CD14-positive monocyte (primary cell): ENCODE results near the gene CMTM5. TPM values are rescaled to one million over a fixed set of nuclear protein-coding genes. Genes with fewer than 3 reads are reported as not detected.

ENCODE experiments used
- DNase-seq, 3 donors: peaks; one replicate each; pipeline ENCODE4 v3.0.0-alpha.2; 2011 to 2022
- H2AFZ ChIP-seq: 2 replicates; pipeline ENCODE4 v1.6.0; 2012; ENCODE audit warnings: mild to moderate bottlenecking, low read depth, low read length, inconsistent platforms; ENCODE audit not compliant: insufficient read depth, poor library complexity, severe bottlenecking
- H3K27ac ChIP-seq, 2 donors: 1 replicate in 1 of 2; 2 replicates in 1 of 2; pipeline ENCODE4 v1.5.1; 2012 to 2013; ENCODE audit warnings: low read length in 2 of 2, control low read depth in 1 of 2, inconsistent platforms in 1 of 2, low read depth in 1 of 2, mild to moderate bottlenecking in 1 of 2
- H3K27me3 ChIP-seq, 2 donors: one replicate each; pipeline versions ENCODE4 v1.6.0 to v1.6.1; 2011 to 2013; ENCODE audit warnings: low read length in 2 of 2; ENCODE audit not compliant: control insufficient read depth in 2 of 2, insufficient read depth in 2 of 2
- H3K36me3 ChIP-seq, 2 donors: replicated peaks in 1 of 2; 1 replicate in 1 of 2; 2 replicates in 1 of 2; pipeline versions ENCODE4 v1.5.1 to v1.6.1; 2012 to 2013; ENCODE audit warnings: low read length in 2 of 2, control low read depth in 1 of 2, inconsistent platforms in 1 of 2, mild to moderate bottlenecking in 1 of 2; ENCODE audit not compliant: insufficient read depth in 2 of 2, control insufficient read depth in 1 of 2
- H3K4me1 ChIP-seq, 2 donors: 1 replicate in 1 of 2; 2 replicates in 1 of 2; pipeline versions ENCODE4 v1.5.1 to v1.6.1; 2012 to 2013; ENCODE audit warnings: low read length in 2 of 2, control low read depth in 1 of 2, inconsistent platforms in 1 of 2, mild to moderate bottlenecking in 1 of 2, moderate library complexity in 1 of 2; ENCODE audit not compliant: insufficient read depth in 2 of 2, control insufficient read depth in 1 of 2
- H3K4me2 ChIP-seq: replicated peaks from 2 replicates; pipeline ENCODE3; 2012; ENCODE audit warnings: low read length, moderate library complexity, mild to moderate bottlenecking; ENCODE audit not compliant: poor library complexity, severe bottlenecking; ENCODE audit errors: extremely low read depth
- H3K4me3 ChIP-seq, 3 experiments: fragments of 200-600 bp in 1 of 3; sonication (generic) in 1 of 3; replicated peaks in 1 of 3; 1 replicate in 2 of 3; 2 replicates in 1 of 3; pipeline ENCODE4 v1.5.1; 2011 to 2013; ENCODE audit warnings: low read length in 3 of 3, mild to moderate bottlenecking in 3 of 3, control low read depth in 2 of 3, low read depth in 2 of 3, inconsistent platforms in 1 of 3, moderate library complexity in 1 of 3
- H3K79me2 ChIP-seq: 2 replicates; pipeline ENCODE4 v1.6.0; 2012; ENCODE audit warnings: mild to moderate bottlenecking, control low read depth, inconsistent platforms, low read length, moderate library complexity; ENCODE audit not compliant: insufficient read depth
- H3K9ac ChIP-seq: 2 replicates; pipeline ENCODE4 v1.6.0; 2017; ENCODE audit warnings: low read length, mild to moderate bottlenecking; ENCODE audit not compliant: insufficient read depth, poor library complexity, severe bottlenecking
- H3K9me3 ChIP-seq, 2 donors: replicated peaks in 1 of 2; 1 replicate in 1 of 2; 2 replicates in 1 of 2; pipeline versions ENCODE4 v1.5.1 to v1.6.1; 2012 to 2013; ENCODE audit warnings: low read length in 2 of 2, control low read depth in 1 of 2; ENCODE audit not compliant: control insufficient read depth in 1 of 2, insufficient read depth in 1 of 2
- H4K20me1 ChIP-seq: 2 replicates; pipeline ENCODE4 v1.6.0; 2012; ENCODE audit warnings: mild to moderate bottlenecking, low read length, control low read depth, moderate library complexity; ENCODE audit not compliant: insufficient read depth
- H3K27ac Mint-ChIP-seq, 7 donors: one replicate each; pipeline ENCODE4 v1.8.0; 2020; ENCODE audit warnings: mild to moderate bottlenecking in 7 of 7, mixed read lengths in 7 of 7, moderate library complexity in 6 of 7, inconsistent platforms in 2 of 7
- H3K27me3 Mint-ChIP-seq, 3 donors: one replicate each; pipeline ENCODE4 v1.8.0; 2021 to 2022; ENCODE audit warnings: low read depth in 3 of 3, mild to moderate bottlenecking in 3 of 3, mixed read lengths in 3 of 3, moderate library complexity in 3 of 3, inconsistent platforms in 1 of 3
- H3K36me3 Mint-ChIP-seq, 2 donors: one replicate each; pipeline ENCODE4 v1.8.0; 2020; ENCODE audit warnings: mixed read lengths in 2 of 2, inconsistent platforms in 1 of 2, mild to moderate bottlenecking in 1 of 2
- H3K4me1 Mint-ChIP-seq: one replicate; pipeline ENCODE4 v1.8.0; 2020; ENCODE audit warnings: mild to moderate bottlenecking, mixed read lengths
- H3K4me3 Mint-ChIP-seq, 2 donors: one replicate each; pipeline ENCODE4 v1.8.0; 2020; ENCODE audit warnings: mild to moderate bottlenecking in 2 of 2, mixed read lengths in 2 of 2, moderate library complexity in 1 of 2
- H3K9me3 Mint-ChIP-seq, 7 donors: one replicate each; pipeline ENCODE4 v1.8.0; 2020 to 2022; ENCODE audit warnings: mixed read lengths in 7 of 7, mild to moderate bottlenecking in 6 of 7, moderate library complexity in 6 of 7, inconsistent platforms in 2 of 7
- CTCF ChIP-seq: fragments of 200-600 bp; IDR thresholded peaks from one replicate; pipeline ENCODE4 v1.8.0; 2022; ENCODE audit warnings: antibody characterized with exemption, mild to moderate bottlenecking
- WGBS: methylation state at CpG from one replicate; pipeline ENCODE4 v1.1.5; 2013; ENCODE audit warnings: missing lambda C conversion rate; ENCODE audit not compliant: insufficient coverage; 5-methylcytosine and 5-hydroxymethylcytosine counted together
- intact Hi-C, 2 donors: fragments of 100-400 bp; cut with micrococcal nuclease; formaldehyde crosslinking; loops; one replicate each; pipeline versions ENCODE4 v1.15.0 to v1.15.1; 2023
- polyA plus RNA-seq, 3 donors: library from polyadenylated mRNA; depleted of rRNA in 1 of 3; unstranded in 2 of 3; stranded (reverse) in 1 of 3; fragments of 300-500 nt in 2 of 3; fragments of >200 nt in 1 of 3; fragmentation: Illumina TruSeq in 2 of 3; gene quantifications; 1 replicate in 2 of 3; 2 replicates in 1 of 3; pipeline ENCODE4 v1.2.3, GENCODE V29; 2012 to 2021

Gene CMTM5
- polyA plus RNA-seq, 3 donors = 0.93 to 1.1 TPM; not detected in 1

DNA sequence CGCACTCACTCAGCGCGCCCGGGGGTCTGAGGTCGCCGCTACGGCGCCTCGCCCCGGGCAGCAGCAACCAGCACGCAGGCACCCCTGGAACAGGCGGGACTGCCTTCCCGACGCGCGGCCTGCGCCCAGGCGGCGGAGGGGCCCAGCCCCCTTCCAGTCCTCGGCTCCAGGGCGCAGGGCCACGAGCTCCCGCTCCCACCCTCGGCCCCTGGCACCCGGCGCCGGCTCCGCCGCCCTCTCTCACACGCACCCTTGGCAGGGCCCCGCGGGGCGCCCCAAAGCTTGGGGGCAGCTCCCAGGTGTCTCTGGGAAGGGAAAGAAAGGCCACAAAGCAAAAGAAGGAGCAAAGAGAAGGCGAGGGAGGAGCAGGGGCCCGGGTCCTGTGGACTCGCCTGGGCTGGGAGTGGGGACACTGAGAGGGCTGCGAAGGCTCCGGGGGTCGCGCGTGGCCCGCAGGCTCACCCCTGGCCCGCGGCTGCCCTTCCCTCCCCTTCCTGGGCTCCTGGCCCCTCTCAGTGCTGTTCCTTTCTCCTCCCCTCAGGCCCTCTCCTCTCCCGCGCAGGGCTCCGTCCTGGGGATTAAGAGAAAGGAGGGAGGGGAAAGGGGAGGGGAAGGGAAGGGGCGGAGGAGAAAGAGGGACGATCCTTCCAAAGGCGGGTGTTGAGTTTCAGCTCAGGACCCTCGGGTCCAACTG lies 11.0 kb upstream of the CMTM5 start:
- H2AFZ ChIP-seq = no peak overlapping the region
- no peaks in the 10 kb centered on the region for H3K9me3 ChIP-seq
- H3K4me3 ChIP-seq = no peak overlapping the region
- Mint-ChIP-seq H3K4me3 (no peak overlapping the region), H3K9me3 (peaks cover 0 to 10% (median 0%) of the 10 kb centered on the region in 7 donors), H3K4me1 (peaks cover 2% of the 10 kb centered on the region), H3K27me3 (peaks cover 44 to 60% (median 54%) of the 10 kb centered on the region in 3 donors), H3K36me3 (peaks cover 0 to 2% of the 10 kb centered on the region in 2 donors), H3K27ac (no peak overlapping the region)
- no peak overlapping the region for H3K4me2 ChIP-seq
- no peak for DNase-seq
- H3K9ac ChIP-seq = no peak overlapping the region
- 1% methylated on average over 24 of the region's 51 CpGs for WGBS
- H3K36me3 ChIP-seq = no peaks in the 10 kb centered on the region
- no peaks in the 10 kb centered on the region for H4K20me1 ChIP-seq
- TF ChIP-seq CTCF = no peak
- intact Hi-C loops = no loop called here
- no peak overlapping the region for H3K27ac ChIP-seq
- no peaks in the 10 kb centered on the region for H3K79me2 ChIP-seq
- peaks cover 25 to 54% of the 10 kb centered on the region in 2 donors for H3K27me3 ChIP-seq
- H3K4me1 ChIP-seq = no peaks in the 10 kb centered on the region

GRCh38 chr14:23366426-23366921 lies 10.4 kb upstream of the CMTM5 start:
- Histone ChIP-seq H2AFZ (no peak overlapping the region), H3K4me3 (no peak overlapping the region), H3K36me3 (no peaks in the 10 kb centered on the region), H3K9me3 (no peaks in the 10 kb centered on the region), H3K27ac (no peak overlapping the region), H3K9ac (no peak overlapping the region), H4K20me1 (no peaks in the 10 kb centered on the region), H3K27me3 (peaks cover 25 to 54% of the 10 kb centered on the region in 2 donors), H3K4me2 (no peak overlapping the region), H3K4me1 (no peaks in the 10 kb centered on the region), H3K79me2 (no peaks in the 10 kb centered on the region)
- Mint-ChIP-seq H3K27me3 (peaks cover 44 to 60% (median 54%) of the 10 kb centered on the region in 3 donors), H3K27ac (no peak overlapping the region), H3K36me3 (peaks cover 0 to 2% of the 10 kb centered on the region in 2 donors), H3K4me1 (peaks cover 2% of the 10 kb centered on the region), H3K9me3 (peaks cover 0 to 10% (median 0%) of the 10 kb centered on the region in 7 donors), H3K4me3 (peak overlapping the region in 1 of 2 donors; percentile 64)
- no peak for TF ChIP-seq CTCF
- intact Hi-C loops = no loop called here
- WGBS = 80% methylated on average over 29 of the region's 34 CpGs
- DNase-seq = no peak
